ENCODE results near the gene CDRT15.
"Not testable (repeated sequence)": the region's sequence is repeated elsewhere in the genome, so short reads cannot be mapped to it uniquely, and the experiment has no call there.

DNA sequence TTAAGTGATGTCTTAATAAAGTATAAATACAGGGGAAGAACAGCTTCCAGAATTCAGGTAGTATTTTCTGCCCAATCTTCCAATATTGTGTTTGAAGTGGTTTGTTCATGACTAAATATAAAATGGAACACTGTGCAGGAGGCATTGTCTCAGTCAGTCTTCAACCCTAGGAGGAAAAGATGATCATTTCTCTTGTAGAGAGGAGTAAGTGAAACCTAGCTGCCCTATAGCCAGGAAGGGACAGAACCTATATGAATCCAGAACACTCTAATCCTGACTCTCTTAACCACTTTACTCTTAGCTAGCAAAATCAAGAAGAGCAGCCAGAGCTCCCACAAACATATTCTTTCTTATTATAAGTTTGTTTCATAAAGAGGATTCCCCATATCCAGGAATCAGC is 45.2 kb downstream of the CDRT15 start:
- TF ChIP-seq CTCF (conservative IDR thresholded peaks at IDR 0.05; ENCODE audit: low read depth in 2 of 2); POLR2AphosphoS5 (IDR thresholded peaks at IDR 0.05; ENCODE audit: low read depth); EZH2phosphoT487 (IDR thresholded peaks at IDR 0.05; ENCODE audit: unreplicated experiment); EZH2 (IDR thresholded peaks at IDR 0.05; ENCODE audit: low read depth, unreplicated experiment); CREB1 (CRISPR knock-in tag; IDR thresholded peaks at IDR 0.05; ENCODE audit: low read depth); ZNF331 (CRISPR knock-in tag; IDR thresholded peaks at IDR 0.05; ENCODE audit: low read depth); JUNB (IDR thresholded peaks at IDR 0.05; ENCODE audit: unreplicated experiment); NANOG (IDR thresholded peaks at IDR 0.05; ENCODE audit: borderline replicate concordance); STAT1 (IDR thresholded peaks at IDR 0.05; ENCODE audit: unreplicated experiment); ZNF114 (CRISPR knock-in tag; IDR thresholded peaks at IDR 0.05): not testable (repeated sequence)
- TF ChIP-seq, protein P1, sequence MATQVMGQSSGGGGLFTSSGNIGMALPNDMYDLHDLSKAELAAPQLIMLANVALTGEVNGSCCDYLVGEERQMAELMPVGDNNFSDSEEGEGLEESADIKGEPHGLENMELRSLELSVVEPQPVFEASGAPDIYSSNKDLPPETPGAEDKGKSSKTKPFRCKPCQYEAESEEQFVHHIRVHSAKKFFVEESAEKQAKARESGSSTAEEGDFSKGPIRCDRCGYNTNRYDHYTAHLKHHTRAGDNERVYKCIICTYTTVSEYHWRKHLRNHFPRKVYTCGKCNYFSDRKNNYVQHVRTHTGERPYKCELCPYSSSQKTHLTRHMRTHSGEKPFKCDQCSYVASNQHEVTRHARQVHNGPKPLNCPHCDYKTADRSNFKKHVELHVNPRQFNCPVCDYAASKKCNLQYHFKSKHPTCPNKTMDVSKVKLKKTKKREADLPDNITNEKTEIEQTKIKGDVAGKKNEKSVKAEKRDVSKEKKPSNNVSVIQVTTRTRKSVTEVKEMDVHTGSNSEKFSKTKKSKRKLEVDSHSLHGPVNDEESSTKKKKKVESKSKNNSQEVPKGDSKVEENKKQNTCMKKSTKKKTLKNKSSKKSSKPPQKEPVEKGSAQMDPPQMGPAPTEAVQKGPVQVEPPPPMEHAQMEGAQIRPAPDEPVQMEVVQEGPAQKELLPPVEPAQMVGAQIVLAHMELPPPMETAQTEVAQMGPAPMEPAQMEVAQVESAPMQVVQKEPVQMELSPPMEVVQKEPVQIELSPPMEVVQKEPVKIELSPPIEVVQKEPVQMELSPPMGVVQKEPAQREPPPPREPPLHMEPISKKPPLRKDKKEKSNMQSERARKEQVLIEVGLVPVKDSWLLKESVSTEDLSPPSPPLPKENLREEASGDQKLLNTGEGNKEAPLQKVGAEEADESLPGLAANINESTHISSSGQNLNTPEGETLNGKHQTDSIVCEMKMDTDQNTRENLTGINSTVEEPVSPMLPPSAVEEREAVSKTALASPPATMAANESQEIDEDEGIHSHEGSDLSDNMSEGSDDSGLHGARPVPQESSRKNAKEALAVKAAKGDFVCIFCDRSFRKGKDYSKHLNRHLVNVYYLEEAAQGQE (IDR thresholded peaks at IDR 0.05; ENCODE audit: unreplicated experiment) = not testable (repeated sequence)
- TF ChIP-seq, protein P2, sequence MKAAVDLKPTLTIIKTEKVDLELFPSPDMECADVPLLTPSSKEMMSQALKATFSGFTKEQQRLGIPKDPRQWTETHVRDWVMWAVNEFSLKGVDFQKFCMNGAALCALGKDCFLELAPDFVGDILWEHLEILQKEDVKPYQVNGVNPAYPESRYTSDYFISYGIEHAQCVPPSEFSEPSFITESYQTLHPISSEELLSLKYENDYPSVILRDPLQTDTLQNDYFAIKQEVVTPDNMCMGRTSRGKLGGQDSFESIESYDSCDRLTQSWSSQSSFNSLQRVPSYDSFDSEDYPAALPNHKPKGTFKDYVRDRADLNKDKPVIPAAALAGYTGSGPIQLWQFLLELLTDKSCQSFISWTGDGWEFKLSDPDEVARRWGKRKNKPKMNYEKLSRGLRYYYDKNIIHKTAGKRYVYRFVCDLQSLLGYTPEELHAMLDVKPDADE (IDR thresholded peaks at IDR 0.05) = not testable (repeated sequence)

Data from GM23338 (cell line).